ENCODE measurements around the gene CNR2. TPM values are rescaled to one million over a fixed set of nuclear protein-coding genes. Genes with fewer than 3 reads are reported as not detected.
"Not testable (repeated sequence)": the region's sequence is repeated elsewhere in the genome, so short reads cannot be mapped to it uniquely, and the experiment has no call there.

CNR2 gene
- total RNA-seq, 2 donors from 2014 or later, result 0.04 TPM; not detected in 1

DNA sequence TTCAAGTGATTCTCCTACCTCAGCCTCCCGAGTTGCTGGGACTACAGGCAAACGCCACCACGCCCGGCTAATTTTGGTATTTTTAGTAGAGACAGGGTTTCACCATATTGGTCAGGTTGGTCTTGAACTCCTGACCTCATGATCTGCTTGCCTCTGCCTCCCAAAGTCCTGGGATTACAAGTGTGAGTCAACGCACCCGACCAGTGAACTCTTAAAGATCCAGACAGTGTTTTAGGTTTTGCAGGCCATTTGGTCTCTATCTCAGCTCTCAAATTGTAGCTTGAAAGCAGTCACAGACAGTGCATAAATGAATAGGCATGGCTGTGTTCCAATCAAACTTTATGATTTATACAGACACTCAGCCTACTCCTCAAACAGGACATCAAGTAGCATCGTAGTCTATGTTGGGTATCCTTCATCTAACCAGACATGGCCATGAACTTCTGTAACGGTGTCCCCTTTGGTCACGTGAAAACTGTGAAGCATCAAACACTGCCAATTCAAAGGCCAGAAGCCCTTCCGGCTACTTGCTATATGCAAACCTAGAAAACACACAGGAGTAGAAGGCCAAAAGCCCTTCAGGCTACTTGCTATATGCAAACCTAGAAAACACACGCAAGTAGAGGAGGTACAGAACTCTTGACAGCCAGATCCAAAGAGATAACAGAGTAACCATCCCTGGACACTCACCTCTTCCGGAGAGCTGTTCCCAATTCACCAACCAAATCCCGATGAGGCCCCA is 48.2 kb downstream of the CNR2 start:
- Histone ChIP-seq H3K4me3 (no peak overlapping the region), H3K27ac (no peak overlapping the region), H3K4me1 (peaks cover 0 to 36% of the 10 kb centered on the region in 2 donors), H3K9me3 (no peaks in the 10 kb centered on the region), H3K27me3 (no peaks in the 10 kb centered on the region), H3K36me3 (peaks cover 26% of the 10 kb centered on the region)
- TF ChIP-seq, protein P1, sequence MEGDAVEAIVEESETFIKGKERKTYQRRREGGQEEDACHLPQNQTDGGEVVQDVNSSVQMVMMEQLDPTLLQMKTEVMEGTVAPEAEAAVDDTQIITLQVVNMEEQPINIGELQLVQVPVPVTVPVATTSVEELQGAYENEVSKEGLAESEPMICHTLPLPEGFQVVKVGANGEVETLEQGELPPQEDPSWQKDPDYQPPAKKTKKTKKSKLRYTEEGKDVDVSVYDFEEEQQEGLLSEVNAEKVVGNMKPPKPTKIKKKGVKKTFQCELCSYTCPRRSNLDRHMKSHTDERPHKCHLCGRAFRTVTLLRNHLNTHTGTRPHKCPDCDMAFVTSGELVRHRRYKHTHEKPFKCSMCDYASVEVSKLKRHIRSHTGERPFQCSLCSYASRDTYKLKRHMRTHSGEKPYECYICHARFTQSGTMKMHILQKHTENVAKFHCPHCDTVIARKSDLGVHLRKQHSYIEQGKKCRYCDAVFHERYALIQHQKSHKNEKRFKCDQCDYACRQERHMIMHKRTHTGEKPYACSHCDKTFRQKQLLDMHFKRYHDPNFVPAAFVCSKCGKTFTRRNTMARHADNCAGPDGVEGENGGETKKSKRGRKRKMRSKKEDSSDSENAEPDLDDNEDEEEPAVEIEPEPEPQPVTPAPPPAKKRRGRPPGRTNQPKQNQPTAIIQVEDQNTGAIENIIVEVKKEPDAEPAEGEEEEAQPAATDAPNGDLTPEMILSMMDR (IDR thresholded peaks at IDR 0.05), result no peak
- DNase-seq (ENCODE audit: low spot score), result no peak

DNA sequence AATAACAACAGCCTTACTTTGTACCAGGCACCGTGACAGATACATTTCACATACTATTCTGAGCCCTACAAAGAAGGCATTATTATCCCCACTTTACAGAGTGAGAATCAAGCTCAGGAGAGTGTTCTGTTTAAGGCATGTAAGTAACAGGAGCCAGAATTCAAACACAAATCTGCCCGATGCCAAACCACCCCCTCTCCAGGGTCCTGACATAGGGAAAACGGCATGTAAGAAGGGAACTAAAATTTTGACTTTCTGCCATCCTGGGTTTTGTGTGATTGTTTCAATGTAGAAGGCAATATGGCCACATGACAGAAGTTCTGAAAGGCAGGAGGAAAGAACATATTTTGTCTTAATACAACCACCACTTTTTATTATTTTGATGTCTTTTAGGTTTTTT is 50.5 kb downstream of the CNR2 start:
- TF ChIP-seq, protein P1 (IDR thresholded peaks at IDR 0.05), result no peak
- Histone ChIP-seq H3K9me3 (no peaks in the 10 kb centered on the region), H3K27me3 (no peaks in the 10 kb centered on the region), H3K4me1 (peaks cover 0 to 25% of the 10 kb centered on the region in 2 donors), H3K27ac (no peak overlapping the region), H3K36me3 (peaks cover 46% of the 10 kb centered on the region), H3K4me3 (no peak overlapping the region)
- DNase-seq (ENCODE audit: low spot score), result no peak

DNA sequence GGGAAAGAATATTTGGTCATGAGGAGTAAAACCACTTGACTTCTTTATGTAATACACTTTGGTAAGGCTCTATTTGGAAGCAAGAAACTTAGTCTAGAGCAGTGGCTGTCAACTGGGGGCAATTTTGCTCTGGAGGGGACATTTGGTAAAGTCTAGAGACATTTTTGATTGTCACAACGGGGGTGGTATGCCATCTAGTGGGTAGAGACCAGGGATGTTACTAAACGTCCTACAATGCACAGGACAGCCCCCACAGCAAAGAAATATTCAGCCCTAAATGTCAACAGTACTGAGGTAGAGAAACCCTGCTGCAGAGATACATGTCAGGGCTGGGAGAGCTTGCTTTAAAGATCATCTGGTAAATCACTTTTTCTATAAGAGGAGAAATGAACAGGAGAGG is 58.6 kb downstream of the CNR2 start:
- no peak for DNase-seq (ENCODE audit: low spot score)
- H3K4me1 ChIP-seq, result no peaks in the 10 kb centered on the region
- peaks cover 28% of the 10 kb centered on the region for H3K36me3 ChIP-seq
- H3K4me3 ChIP-seq, result no peak overlapping the region
- no peaks in the 10 kb centered on the region for H3K27me3 ChIP-seq
- H3K9me3 ChIP-seq, result no peaks in the 10 kb centered on the region
- no peak overlapping the region for H3K27ac ChIP-seq
- TF ChIP-seq, protein P1 (IDR thresholded peaks at IDR 0.05), result peak in 1 of 2 donors; percentile 38

DNA sequence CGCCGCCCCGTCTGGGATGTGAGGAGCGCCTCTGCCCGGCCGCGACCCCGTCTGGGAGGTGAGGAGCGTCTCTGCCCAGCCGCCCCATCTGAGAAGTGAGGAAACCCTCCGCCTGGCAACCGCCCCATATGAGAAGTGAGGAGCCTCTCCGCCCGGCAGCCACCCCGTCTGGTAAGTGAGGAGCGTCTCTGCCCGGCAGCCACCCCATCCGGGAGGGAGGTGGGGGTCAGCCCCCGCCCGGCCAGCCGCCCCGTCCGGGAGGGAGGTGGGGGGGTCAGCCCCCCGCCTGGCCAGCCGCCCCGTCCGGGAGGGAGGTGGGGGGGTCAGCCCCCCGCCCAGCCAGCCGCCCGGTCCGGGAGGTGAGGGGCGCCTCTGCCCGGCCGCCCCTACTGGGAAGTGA is 60.0 kb downstream of the CNR2 start:
- not testable (repeated sequence) for DNase-seq (ENCODE audit: low spot score); H3K9me3 ChIP-seq; H3K27me3 ChIP-seq; H3K4me1 ChIP-seq; H3K27ac ChIP-seq; H3K4me3 ChIP-seq
- peaks cover 15% of the 10 kb centered on the region for H3K36me3 ChIP-seq

DNA sequence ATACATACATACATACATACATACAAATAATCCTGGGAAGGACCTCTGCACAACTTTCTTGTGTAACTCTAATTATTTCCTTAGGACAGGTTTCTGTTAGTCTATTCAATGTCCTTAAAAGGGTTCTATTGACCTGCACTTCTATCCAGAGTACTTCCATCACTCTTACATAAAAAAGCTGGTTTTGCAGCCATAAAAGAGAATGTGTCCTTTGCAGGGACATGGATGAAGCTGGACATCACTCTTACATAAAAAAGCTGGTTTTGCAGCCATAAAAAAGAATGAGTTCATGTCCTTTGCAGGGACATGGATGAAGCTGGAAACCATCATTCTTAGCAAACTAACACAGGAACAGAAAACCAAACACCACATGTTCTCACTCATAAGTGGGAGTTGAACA is 61.8 kb downstream of the CNR2 start:
- DNase-seq (ENCODE audit: low spot score); H3K36me3 ChIP-seq; H3K27ac ChIP-seq; H3K27me3 ChIP-seq; H3K4me3 ChIP-seq; H3K9me3 ChIP-seq; H3K4me1 ChIP-seq: not testable (repeated sequence)

DNA sequence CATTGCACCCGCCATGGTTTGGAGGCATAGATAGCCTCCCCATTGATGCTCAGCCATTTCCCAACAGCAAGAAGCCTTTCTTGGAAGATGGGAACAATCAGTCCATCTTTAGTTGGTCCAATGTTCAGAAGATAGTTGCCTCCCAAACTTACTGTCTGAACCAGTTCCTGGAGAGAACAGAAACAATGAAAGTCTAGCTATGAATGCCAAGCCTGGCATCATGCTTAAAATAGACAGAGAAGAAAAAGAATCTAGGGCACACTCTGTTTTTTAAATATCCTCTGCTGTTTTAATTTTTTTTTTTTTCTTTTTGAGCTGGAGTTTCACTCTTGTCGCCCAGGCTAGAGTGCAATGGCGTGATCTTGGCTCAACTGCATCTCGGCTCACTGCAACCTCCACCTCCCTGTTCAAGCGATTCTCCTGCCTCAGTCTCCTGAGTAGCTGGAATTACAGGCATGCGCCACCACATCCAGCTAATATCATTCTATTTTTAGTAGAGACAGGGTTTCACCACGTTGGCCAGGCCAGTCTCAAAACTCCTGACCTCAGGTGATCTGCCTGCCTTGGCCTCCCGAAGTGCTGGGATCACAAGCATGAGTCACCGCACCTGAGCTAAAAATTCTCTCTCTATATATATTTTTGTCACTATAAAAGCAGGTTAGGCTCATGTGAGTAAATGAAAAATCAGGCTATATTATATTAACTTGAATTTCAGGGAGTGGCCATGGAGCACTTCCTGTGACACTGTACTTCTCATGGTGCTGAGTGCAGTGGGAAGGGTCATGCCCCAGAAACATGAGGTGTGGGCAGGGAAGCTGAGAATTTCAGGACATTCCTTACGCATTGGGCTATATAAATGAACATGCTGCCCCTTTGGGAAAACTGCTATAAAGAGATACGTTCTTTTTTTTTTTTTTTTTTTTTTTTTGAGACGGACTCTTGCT is 64.2 kb downstream of the CNR2 start:
- TF ChIP-seq, protein P1 (IDR thresholded peaks at IDR 0.05), result no peak
- H3K36me3 ChIP-seq, result peaks cover 11% of the 10 kb centered on the region

DNA sequence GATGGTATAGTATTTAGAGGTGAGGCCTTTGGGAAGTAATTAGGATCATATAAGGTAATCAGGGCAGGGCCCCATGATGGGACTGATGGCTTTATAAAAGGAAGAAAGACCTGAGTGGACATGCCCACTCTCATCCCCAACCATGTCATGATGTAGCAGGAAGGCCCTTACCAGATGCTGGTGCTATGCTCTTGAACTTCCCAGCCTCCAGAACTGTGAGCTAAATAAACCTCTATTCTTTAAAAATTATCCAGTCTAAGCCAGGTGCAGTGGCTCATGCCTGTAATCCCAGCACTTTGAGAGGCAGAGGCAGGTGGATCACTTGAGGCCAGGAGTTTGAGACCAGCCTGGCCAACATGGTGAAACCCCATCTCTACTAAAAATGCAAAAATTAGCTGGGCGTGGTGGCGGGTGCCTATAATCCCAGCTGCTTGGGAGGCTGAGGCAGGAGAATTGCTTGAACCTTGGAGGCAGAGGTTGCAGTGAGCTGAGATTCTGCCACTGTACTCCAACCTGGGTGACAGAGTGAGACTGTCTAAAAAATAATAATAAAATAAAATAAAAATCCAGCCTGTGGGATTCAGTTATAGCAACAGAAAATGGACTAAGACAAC is 65.6 kb downstream of the CNR2 start:
- H3K4me3 ChIP-seq; DNase-seq (ENCODE audit: low spot score); H3K9me3 ChIP-seq; H3K4me1 ChIP-seq; H3K27me3 ChIP-seq; H3K27ac ChIP-seq: not testable (repeated sequence)
- peaks cover 11% of the 10 kb centered on the region for H3K36me3 ChIP-seq

More for the DNA sequence above, 64.2 kb downstream of the CNR2 start:
- Histone ChIP-seq H3K4me3 (no peak overlapping the region), H3K27me3 (no peaks in the 10 kb centered on the region), H3K9me3 (no peaks in the 10 kb centered on the region), H3K4me1 (no peaks in the 10 kb centered on the region), H3K27ac (peak overlapping the region; percentile 52 to 82)
- no peak for DNase-seq (ENCODE audit: low spot score)
